GM23248 (cell line): Measurements from ENCODE around the gene CELSR2. TPM values are rescaled to one million over a fixed set of nuclear protein-coding genes. Genes with fewer than 3 reads are reported as not detected.

Experiments
- DNase-seq: peaks from one replicate; pipeline ENCODE4 v3.0.0-alpha.2; 2015
- H2AFZ ChIP-seq: fragments of 200-600 bp; sonication (generic); 2 replicates; pipeline ENCODE4 v1.6.1; 2016; ENCODE audit warnings: antibody characterized with exemption
- H3F3A ChIP-seq: fragments of 200-600 bp; sonication (generic); 2 replicates; pipeline ENCODE4 v1.6.1; 2016; ENCODE audit warnings: mild to moderate bottlenecking, antibody characterized with exemption, mixed run types; ENCODE audit not compliant: insufficient read depth
- H3K27ac ChIP-seq: fragments of 200-600 bp; sonication (generic); 2 replicates; pipeline ENCODE4 v1.5.1; 2016; ENCODE audit warnings: mild to moderate bottlenecking
- H3K27me3 ChIP-seq: fragments of 200-600 bp; sonication (generic); replicated peaks from 2 replicates; pipeline ENCODE4 v1.6.1; 2016; ENCODE audit warnings: mild to moderate bottlenecking; ENCODE audit not compliant: insufficient read depth
- H3K36me3 ChIP-seq: fragments of 200-600 bp; sonication (generic); 2 replicates; pipeline ENCODE4 v1.6.1; 2016; ENCODE audit warnings: low read depth, mild to moderate bottlenecking
- H3K4me1 ChIP-seq: fragments of 200-600 bp; sonication (generic); 2 replicates; pipeline ENCODE4 v1.6.1; 2016; ENCODE audit warnings: mild to moderate bottlenecking; ENCODE audit not compliant: insufficient read depth
- H3K4me2 ChIP-seq: fragments of 200-600 bp; sonication (generic); one replicate; pipeline ENCODE4 v1.6.1; 2016; ENCODE audit warnings: mild to moderate bottlenecking; ENCODE audit not compliant: unreplicated experiment
- H3K4me3 ChIP-seq: fragments of 200-600 bp; sonication (generic); 2 replicates; pipeline ENCODE4 v1.5.1; 2016; ENCODE audit warnings: mild to moderate bottlenecking
- H3K79me2 ChIP-seq: fragments of 200-600 bp; sonication (generic); 2 replicates; pipeline ENCODE4 v1.6.1; 2016; ENCODE audit warnings: mild to moderate bottlenecking; ENCODE audit not compliant: insufficient read depth
- H3K9ac ChIP-seq: fragments of 200-600 bp; sonication (generic); 2 replicates; pipeline ENCODE4 v1.6.1; 2016; ENCODE audit warnings: mild to moderate bottlenecking
- H3K9me2 ChIP-seq: fragments of 200-600 bp; sonication (generic); 2 replicates; pipeline ENCODE4 v1.6.1; 2016; ENCODE audit warnings: mixed run types, mild to moderate bottlenecking, moderate library complexity; ENCODE audit not compliant: insufficient read depth
- H3K9me3 ChIP-seq: fragments of 200-600 bp; sonication (generic); one replicate; pipeline ENCODE4 v1.6.1; 2017; ENCODE audit warnings: low read depth
- H4K20me1 ChIP-seq: fragments of 200-600 bp; sonication (generic); 2 replicates; pipeline ENCODE4 v1.6.0; 2016; ENCODE audit not compliant: insufficient read depth
- EZH2 ChIP-seq: fragments of 200-600 bp; sonication (generic); IDR thresholded peaks from 2 replicates; pipeline ENCODE4 v1.6.1; 2018; ENCODE audit warnings: antibody characterized with exemption, mild to moderate bottlenecking; ENCODE audit not compliant: insufficient read depth, poor library complexity, severe bottlenecking
- EZH2phosphoT487 ChIP-seq: fragments of 200-600 bp; sonication (generic); IDR thresholded peaks from 2 replicates; pipeline ENCODE4 v1.6.1; 2018; ENCODE audit warnings: antibody characterized with exemption, moderate library complexity, mild to moderate bottlenecking, low read depth; ENCODE audit not compliant: insufficient read depth
- WGBS, 2 experiments: methylation state at CpG; one replicate each; pipeline ENCODE4 v1.1.6; 2015 to 2017; ENCODE audit warnings: low lambda C conversion rate in 2 of 2, low coverage in 1 of 2; ENCODE audit errors: missing lambda C conversion rate in 2 of 2; 5-methylcytosine and 5-hydroxymethylcytosine counted together
- in situ Hi-C: fragments of 300-500 bp; cut with MboI; formaldehyde crosslinking; loops from 2 replicates; pipeline ENCODE4 v1.15.0; 2020
- polyA plus RNA-seq: library from polyadenylated mRNA; unstranded; fragments of >200 nt; fragmentation: Nextera tagmentation; extraction: Ambion mirVana; gene quantifications from 2 replicates; pipeline ENCODE4 v1.2.1, GENCODE V29; 2016
- total RNA-seq: library from RNA; depleted of rRNA; stranded (reverse); fragments of >200 nt; shearing (Covaris generic); gene quantifications from 2 replicates; pipeline ENCODE4 v1.2.3, GENCODE V29; 2014

Gene CELSR2
- total and polyA plus RNA-seq, 2 experiments from 2014 or later, result 0.11 to 0.32 TPM

GRCh38 chr1:109307274-109308021 is 58.1 kb downstream of the CELSR2 start:
- Histone ChIP-seq H3F3A (no peaks in the 10 kb centered on the region), H3K4me3 (no peak overlapping the region), H3K9me2 (no peaks in the 10 kb centered on the region), H3K27ac (no peak overlapping the region), H3K9ac (no peak overlapping the region), H4K20me1 (no peaks in the 10 kb centered on the region), H3K36me3 (no peaks in the 10 kb centered on the region), H3K79me2 (no peaks in the 10 kb centered on the region), H3K4me2 (no peak overlapping the region), H3K27me3 (no peaks in the 10 kb centered on the region), H2AFZ (no peak overlapping the region), H3K9me3 (no peaks in the 10 kb centered on the region), H3K4me1 (no peaks in the 10 kb centered on the region)
- in situ Hi-C loops, result no loop called here
- DNase-seq, result no peak
- 75 to 77% methylated on average over 14 of the region's 14 CpGs for WGBS, 2 experiments
- TF ChIP-seq EZH2 (no peak), EZH2phosphoT487 (no peak)

- H3F3A ChIP-seq, result no peaks in the 10 kb centered on the region
- no peak overlapping the region for H2AFZ ChIP-seq
- H3K79me2 ChIP-seq, result no peaks in the 10 kb centered on the region
- no peaks in the 10 kb centered on the region for H3K9me2 ChIP-seq
- H3K27me3 ChIP-seq, result no peaks in the 10 kb centered on the region
- no peak overlapping the region for H3K4me2 ChIP-seq
- DNase-seq, result no peak
- H3K4me1 ChIP-seq, result no peaks in the 10 kb centered on the region
- TF ChIP-seq EZH2, result no peak
- TF ChIP-seq EZH2phosphoT487, result no peak
- no peaks in the 10 kb centered on the region for H3K9me3 ChIP-seq
- no peaks in the 10 kb centered on the region for H4K20me1 ChIP-seq
- H3K36me3 ChIP-seq, result no peaks in the 10 kb centered on the region
- WGBS, 2 experiments, result 87 to 91% methylated on average over 2 of the region's 2 CpGs
- no peak overlapping the region for H3K4me3 ChIP-seq
- H3K27ac ChIP-seq, result no peak overlapping the region
- in situ Hi-C loops, result no loop called here
- no peak overlapping the region for H3K9ac ChIP-seq
Measured at GRCh38 chr1:109309347-109309746, 60.0 kb downstream of the CELSR2 start.

- Histone ChIP-seq H3K27me3 (no peaks in the 10 kb centered on the region), H3K9me3 (no peaks in the 10 kb centered on the region), H3F3A (no peaks in the 10 kb centered on the region), H3K36me3 (no peaks in the 10 kb centered on the region), H3K4me3 (no peak overlapping the region), H2AFZ (no peak overlapping the region), H4K20me1 (no peaks in the 10 kb centered on the region), H3K9ac (no peak overlapping the region), H3K4me1 (no peaks in the 10 kb centered on the region), H3K27ac (no peak overlapping the region), H3K79me2 (no peaks in the 10 kb centered on the region), H3K4me2 (no peak overlapping the region), H3K9me2 (no peaks in the 10 kb centered on the region)
- in situ Hi-C loops, result no loop called here
- DNase-seq, result no peak
- 94 to 100% methylated on average over 2 of the region's 2 CpGs for WGBS, 2 experiments
- TF ChIP-seq EZH2phosphoT487 (no peak), EZH2 (no peak)
Measured at GRCh38 chr1:109312246-109312645, 62.9 kb downstream of the CELSR2 start.

GRCh38 chr1:109312978-109313775 is 63.8 kb downstream of the CELSR2 start:
- no peaks in the 10 kb centered on the region for H3K36me3 ChIP-seq
- in situ Hi-C loops, result no loop called here
- H2AFZ ChIP-seq, result no peak overlapping the region
- H3K4me3 ChIP-seq, result no peak overlapping the region
- DNase-seq, result no peak
- H3K9me2 ChIP-seq, result no peaks in the 10 kb centered on the region
- TF ChIP-seq EZH2phosphoT487, result no peak
- TF ChIP-seq EZH2, result no peak
- no peaks in the 10 kb centered on the region for H4K20me1 ChIP-seq
- H3K4me2 ChIP-seq, result no peak overlapping the region
- H3K4me1 ChIP-seq, result no peaks in the 10 kb centered on the region
- no peaks in the 10 kb centered on the region for H3K79me2 ChIP-seq
- no peak overlapping the region for H3K27ac ChIP-seq
- no peaks in the 10 kb centered on the region for H3K27me3 ChIP-seq
- H3K9me3 ChIP-seq, result no peaks in the 10 kb centered on the region
- no peak overlapping the region for H3K9ac ChIP-seq
- 63 to 66% methylated on average over 12 of the region's 12 CpGs for WGBS, 2 experiments
- no peaks in the 10 kb centered on the region for H3F3A ChIP-seq
